PC-3 (cell line): Measurements from ENCODE around the gene KISS1R.

Experiments
- EZH2 ChIP-seq: fragments of 300-600 bp; sonication (generic); IDR thresholded peaks from one replicate; pipeline ENCODE4 v1.6.1; 2017; ENCODE audit warnings: antibody characterized with exemption, mild to moderate bottlenecking, low read length; ENCODE audit not compliant: unreplicated experiment
- EZH2phosphoT487 ChIP-seq: fragments of 300-600 bp; sonication (generic); IDR thresholded peaks from 2 replicates; pipeline ENCODE4 v1.6.1; 2018; ENCODE audit warnings: mild to moderate bottlenecking, antibody characterized with exemption, low read length, borderline replicate concordance
- TF ChIP-seq, protein P1 (sequence below): fragments of 300-600 bp; sonication (generic); conservative IDR thresholded peaks from 2 replicates; pipeline ENCODE4 v1.5.1; 2017; ENCODE audit warnings: antibody characterized with exemption, low read depth, mild to moderate bottlenecking, low read length

DNA sequence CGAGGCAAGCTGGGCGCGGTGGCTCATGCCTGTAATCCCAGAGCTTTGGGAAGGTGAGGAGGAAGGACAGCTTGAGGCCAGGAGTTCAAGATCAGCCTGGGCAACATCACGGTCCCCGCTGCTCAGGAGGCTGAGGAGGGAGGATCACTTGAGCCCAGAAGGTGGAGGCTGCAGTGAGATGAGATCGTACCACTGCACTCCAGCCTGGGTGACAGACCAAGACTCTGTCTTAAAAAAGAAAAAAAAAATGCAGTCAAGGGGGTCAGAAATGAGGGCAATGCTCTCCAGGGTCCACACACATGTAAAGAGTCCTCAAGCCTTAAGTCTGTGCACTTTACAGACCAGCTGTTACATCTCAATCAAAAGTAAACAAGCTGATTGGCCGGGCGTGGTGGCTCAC is 12.6 kb upstream of the KISS1R start:
- TF ChIP-seq, protein P1, sequence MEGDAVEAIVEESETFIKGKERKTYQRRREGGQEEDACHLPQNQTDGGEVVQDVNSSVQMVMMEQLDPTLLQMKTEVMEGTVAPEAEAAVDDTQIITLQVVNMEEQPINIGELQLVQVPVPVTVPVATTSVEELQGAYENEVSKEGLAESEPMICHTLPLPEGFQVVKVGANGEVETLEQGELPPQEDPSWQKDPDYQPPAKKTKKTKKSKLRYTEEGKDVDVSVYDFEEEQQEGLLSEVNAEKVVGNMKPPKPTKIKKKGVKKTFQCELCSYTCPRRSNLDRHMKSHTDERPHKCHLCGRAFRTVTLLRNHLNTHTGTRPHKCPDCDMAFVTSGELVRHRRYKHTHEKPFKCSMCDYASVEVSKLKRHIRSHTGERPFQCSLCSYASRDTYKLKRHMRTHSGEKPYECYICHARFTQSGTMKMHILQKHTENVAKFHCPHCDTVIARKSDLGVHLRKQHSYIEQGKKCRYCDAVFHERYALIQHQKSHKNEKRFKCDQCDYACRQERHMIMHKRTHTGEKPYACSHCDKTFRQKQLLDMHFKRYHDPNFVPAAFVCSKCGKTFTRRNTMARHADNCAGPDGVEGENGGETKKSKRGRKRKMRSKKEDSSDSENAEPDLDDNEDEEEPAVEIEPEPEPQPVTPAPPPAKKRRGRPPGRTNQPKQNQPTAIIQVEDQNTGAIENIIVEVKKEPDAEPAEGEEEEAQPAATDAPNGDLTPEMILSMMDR, result no peak
- TF ChIP-seq EZH2phosphoT487 (no peak), EZH2 (no peak)
